ENCODE measurements around the gene PRKRA.
"Not testable (repeated sequence)": the region's sequence is repeated elsewhere in the genome, so short reads cannot be mapped to it uniquely, and the experiment has no call there.

PRKRA gene

GRCh38 chr2:178455947-178456346, 5.0 kb upstream of the PRKRA start:
- DNase-seq, result no peak

- no peak for DNase-seq
Measured at GRCh38 chr2:178452870-178453269, 1.9 kb upstream of the PRKRA start.

GRCh38 chr2:178452334-178452733, 1.4 kb upstream of the PRKRA start:
- no peak for DNase-seq

DNA sequence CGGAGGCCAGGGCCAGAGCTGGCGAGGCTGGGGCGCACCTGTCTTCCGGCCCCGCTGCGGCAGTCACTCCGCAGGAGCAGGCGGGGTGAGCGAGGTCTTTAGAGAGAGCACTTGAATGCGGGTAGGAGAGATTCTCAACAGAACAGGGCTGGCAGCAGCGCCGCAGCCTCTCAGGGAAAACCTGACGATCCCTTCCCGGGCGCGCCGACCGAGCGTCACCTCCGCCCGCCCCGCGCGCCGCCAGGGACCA, 526 bp downstream of the PRKRA start:
- no peak for DNase-seq

DNA sequence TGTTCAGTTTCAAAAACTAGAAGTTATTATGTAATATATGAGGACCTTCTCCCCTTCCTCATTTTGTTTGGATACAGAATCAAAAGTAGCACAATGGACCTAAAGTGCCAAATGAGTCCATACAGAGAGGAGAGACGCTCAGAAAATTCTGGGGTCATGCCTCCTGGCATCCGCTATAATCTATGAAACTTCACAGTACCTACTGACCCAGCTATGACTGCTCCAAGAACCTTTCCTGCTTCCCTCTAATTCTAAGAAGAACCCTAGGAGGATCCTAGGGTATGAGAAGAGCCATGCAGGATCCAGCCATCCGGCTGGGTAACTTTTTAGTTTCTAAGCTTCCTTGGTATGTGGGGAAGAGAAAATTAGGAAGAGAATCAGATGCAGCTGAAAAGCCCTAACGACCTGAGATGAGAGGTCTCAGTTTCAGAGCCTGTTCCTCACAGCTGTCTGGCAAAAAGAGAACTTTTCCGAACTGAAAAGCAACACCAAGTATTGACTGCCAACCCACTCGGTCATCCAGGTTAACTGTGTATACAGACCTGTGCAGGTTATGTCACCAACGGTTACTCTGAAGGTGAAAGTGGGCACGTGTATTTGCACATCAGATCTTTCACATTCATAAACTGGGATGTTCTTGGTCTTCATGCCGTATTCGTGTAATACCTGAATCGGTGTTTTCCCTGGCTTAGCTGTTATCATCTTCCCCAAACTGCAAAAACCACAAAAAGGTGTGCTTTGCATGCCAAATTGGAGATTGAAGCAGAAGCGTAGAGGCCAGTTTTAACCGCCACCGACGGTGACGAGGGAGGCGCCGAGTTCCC, 1.1 kb downstream of the PRKRA start:
- DNase-seq, result peak; percentile 83

DNA sequence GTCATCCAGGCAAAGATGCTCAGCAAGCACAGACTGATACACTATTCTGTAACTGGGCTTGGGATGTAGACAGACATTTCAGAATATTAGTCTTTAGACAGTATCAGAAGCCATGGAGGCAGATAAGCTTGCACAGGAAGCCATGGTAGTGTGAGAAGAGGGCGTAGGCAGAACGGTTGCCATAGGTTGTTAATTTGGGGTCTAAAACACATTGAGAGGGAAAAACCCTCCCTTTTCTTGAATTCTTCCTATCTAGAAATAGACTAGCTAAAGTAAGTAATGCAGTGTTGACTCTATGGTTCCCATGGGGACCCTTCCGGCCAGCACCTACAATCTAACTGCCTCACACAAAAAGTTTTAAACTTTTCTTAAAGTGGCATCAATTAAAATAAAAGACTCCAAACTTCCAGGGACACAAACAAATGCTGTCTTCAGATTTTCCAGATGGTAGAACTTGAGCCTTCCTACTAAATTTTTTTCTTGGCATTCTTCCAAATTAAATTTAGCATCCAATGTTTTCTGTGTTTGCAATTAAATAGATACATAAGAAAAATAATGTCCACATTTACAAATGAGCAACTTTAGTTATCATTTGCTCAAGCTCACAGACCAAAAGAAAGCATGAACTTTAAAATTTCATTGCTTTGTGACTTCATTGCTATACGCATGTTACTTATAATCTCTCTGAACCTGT, 1.9 kb downstream of the PRKRA start:
- DNase-seq, result peak; percentile 17

DNA sequence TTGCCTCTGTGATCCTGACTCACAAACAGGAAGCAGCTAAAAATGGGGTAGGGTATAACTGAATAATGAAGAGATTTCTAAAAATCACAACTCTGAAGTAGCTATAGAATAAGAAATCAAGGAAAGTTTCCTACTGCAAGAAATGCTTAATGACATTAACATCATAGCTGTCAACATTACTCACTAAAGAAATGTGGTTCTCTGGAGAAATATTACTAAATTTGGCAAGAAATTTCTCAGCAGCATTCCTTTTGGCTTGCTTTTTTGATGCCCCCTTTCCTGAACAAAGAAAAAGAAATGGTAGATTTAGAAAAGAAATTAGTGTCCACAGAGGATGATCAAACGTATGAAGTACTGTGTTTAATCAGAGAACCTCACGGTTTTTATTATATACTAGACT, 9.5 kb downstream of the PRKRA start:
- no peak for DNase-seq

GRCh38 chr2:178436662-178437061, 14.3 kb downstream of the PRKRA start:
- no peak for DNase-seq

- no peak for DNase-seq
Measured at GRCh38 chr2:178429336-178429735, 21.6 kb downstream of the PRKRA start.

- DNase-seq, result no peak
Measured at GRCh38 chr2:178428396-178428806, 22.6 kb downstream of the PRKRA start.

- DNase-seq, result no peak
Measured at GRCh38 chr2:178427458-178427857, 23.5 kb downstream of the PRKRA start.

GRCh38 chr2:178426388-178426787, 24.6 kb downstream of the PRKRA start:
- DNase-seq, result no peak

DNA sequence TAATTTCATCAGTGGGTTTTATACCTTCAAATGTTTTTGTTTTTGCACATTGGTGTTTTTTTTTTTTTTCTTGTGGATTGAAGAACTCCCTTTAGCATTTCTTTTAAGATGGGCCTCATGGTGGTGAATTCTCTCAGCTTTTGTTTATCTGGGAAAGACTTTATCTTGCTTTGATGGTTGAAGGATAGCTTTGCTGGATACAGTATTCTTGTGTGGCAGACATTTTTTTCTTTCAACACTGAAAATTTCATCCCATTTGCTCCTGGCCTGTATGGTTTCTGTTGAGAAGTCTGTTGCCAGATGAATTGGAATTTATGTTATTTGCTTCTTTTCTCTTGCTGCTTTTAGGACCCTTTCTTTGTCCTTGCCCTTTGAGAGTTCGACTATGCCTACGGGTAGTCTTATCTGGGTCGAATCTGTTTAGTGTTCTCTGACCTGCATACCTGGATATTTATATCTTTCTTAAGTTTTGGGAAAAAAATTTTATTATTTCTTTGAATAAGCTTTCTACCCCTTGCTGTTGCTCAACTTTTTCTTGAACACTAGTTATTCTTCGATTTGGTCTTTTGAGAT, 25.6 kb downstream of the PRKRA start:
- no peak for DNase-seq

DNA sequence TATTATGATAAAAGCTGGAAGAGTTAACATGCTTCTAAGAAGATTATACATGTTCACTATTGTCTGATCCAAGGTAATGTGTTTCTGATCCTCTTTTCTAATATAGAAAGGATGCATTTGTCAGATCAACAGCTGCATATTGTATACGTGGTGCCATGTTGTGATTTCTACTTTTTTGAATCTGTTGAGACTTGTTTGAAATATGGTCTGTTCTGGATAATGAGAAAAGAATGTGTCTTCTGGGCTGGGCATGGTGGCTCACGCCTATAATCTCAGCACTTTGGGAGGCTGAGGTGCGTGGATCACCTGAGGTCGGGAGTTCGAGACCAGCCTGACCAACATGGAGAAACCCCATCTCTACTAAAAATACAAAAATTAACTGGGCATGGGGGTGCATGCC, 27.2 kb downstream of the PRKRA start:
- not testable (repeated sequence) for DNase-seq

DNA sequence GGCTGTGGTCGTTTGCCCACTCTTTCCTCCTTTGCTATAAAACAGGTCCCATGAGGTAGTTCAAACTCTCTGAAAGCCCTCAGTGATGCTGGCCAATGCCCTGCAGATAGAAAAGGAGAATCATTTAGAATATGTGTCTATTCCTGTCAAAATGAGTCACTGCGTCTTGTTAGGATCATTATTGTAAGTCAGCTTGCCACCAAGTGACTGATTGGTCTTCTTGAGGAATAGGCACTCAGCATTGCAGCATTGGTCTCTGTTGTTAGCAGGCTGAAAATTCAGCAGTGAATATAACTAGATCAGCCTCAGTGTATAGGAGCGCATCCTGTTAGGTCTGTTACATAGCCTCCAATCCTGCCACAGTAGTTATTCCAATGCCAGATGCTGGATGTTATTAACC, 28.9 kb downstream of the PRKRA start:
- DNase-seq, result no peak

GRCh38 chr2:178420463-178420999, 30.4 kb downstream of the PRKRA start:
- DNase-seq, result no peak

GRCh38 chr2:178419123-178419522, 31.9 kb downstream of the PRKRA start:
- no peak for DNase-seq

GRCh38 chr2:178418426-178418825, 32.5 kb downstream of the PRKRA start:
- DNase-seq, result no peak

DNA sequence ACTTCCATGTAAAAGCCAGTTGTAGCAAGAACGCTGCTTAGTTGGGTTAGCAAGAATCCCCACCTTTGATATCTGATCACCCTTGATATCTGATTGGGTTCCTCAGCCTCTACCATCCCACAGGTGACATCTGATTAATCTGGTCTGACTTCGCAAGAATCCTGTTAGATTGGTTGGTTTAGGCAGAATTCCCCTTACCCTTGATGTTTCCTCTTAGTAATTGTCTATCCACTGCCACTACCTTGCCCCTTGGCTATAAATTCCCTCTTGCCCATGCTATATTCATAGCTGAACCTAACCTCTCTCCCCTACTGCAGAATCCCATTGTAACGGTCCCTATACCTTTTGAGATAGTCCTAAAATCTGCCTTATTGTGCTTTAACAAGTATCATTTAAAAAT, 33.1 kb downstream of the PRKRA start:
- DNase-seq, result no peak

GRCh38 chr2:178415979-178416378, 35.0 kb downstream of the PRKRA start:
- DNase-seq, result no peak

DNA sequence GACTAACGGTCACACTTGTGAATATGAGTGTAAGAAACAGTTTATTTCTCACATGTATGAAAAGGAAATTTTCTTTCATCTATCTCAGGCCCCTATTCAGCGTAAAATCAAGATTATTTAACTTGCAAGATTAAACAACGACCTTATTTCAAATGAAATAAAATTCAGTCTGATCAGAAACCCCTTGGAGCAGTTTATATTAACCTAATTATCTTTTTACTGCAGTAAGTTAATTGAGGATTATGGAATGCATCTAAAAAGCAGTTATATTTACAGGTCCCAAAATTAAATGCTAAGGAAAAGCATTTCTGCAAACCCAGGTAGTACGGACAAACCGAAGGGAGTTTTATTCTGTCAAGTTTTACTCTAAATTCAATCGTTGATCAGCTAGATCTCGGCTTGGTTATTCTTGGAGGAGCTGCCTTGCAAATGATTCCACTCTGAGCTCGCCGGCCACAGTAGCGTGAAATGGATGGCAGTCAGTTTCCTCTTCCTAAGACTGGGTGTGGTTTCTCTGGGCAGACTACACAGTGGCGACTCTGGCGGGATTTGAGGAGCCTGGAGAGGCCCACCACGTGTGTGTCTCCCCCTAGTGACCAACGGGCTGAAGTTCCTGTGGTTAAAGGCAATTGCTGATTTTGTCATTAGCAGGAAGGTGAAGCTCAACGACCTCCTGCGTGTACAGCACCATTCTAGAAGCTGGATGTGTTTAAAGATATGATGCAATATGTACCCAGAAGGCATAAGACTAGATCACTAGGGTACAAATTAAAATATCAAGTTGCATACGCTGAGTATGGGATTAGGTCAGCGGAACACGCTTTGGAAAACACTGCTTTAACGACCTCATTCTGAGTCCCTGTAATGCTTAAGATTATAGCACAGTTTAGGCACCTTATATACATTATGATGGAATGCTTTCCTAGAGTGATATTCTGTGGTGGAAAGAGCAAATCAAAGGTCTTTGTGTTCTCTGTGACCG, 36.4 kb downstream of the PRKRA start:
- DNase-seq, result peak; percentile 83

DNA sequence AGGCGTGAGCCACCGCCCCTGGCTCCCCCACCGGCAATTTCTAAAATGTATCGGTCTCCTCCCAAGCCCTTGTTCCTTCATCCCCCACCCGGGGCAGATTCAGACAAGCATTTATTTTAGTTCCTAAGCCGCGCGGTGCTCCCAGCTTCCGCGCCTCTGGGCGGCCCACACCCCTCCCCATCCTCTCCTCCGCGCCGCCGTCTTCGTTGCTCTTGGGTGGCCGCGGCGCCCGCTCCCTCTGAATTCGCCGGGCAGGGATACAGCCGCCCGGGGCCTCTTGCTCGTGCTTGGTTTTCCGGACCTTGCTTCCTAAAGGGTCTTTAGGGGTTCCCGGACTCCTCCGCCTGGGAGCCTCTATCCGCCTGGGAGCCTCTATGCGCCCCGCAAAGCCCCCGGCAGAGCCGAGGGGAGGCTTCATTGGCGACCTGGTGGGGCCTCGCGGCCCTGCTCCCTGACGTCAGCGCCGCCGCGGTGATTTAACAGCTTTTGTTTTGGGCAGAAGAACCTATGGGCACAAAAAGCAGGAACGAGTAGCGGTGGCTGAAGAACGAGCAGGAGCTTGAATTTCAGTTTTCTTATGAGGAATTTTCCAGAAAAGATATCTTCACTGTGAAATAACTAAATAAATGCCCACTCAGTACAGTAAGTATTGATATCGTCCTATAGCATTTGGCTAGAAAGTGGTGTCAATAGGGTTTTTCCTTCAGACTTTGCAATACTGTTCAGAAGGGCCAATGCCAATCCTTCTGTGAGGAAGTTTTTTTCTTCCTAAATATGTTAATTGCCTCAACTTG, 37.3 kb downstream of the PRKRA start:
- DNase-seq, result peak; percentile 75
